ENCODE data around the gene HAVCR1.
"Not testable (repeated sequence)": the region's sequence is repeated elsewhere in the genome, so short reads cannot be mapped to it uniquely, and the experiment has no call there.

HAVCR1 gene

DNA sequence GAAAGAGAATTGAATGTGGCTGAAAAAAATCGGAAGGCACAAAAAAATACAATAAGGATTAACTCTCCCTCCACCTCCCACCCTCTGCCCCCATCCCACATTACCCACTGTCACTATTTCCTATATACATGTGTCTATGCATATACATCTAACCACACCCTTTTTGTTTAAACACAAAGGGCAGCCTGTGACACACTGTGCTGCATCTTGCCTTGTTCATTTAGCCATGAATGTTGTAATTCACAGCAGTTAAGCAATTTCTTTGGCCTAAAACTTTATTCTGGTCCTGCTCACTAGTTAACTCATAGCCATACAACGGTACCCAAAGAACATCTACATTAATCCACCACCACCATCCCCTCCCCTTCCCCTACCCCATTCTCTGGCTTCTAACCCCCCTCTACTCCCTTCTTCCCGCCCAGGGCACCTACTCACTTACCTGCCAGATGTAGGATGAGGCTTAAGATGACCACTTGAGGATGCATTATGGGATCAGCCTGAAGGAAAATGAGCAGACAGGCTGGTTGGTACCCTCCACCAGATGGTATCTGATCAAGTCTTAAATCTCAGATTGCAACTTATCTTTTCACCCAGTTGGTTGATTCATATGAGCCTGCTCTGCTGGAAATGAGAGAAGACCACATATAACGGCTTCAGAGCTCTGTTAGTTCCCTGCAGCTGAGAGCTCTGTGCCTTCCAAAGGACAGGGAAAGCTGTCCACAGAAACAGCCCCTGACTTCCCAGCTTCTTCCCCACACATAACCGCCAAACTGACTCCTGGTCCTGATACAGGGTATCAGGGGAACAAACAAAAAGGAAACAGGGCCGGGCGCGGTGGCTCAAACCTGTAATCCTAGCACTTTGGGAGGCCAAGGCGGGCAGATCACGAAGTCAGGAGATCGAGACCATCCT, 1.2 kb downstream of the HAVCR1 start:
- 100% methylated on average over 1 of the region's 11 CpGs for WGBS (ENCODE audit: extremely low coverage, insufficient coverage, low lambda C conversion rate)
- Histone ChIP-seq H3K4me1 (ENCODE audit: control insufficient read depth, low read depth, low read length) (no peaks in the 10 kb centered on the region), H2AK5ac (ENCODE audit: low read length) (no peak overlapping the region), H4K5ac (ENCODE audit: low read length) (no peak overlapping the region), H3K4me2 (ENCODE audit: low read length) (no peak overlapping the region), H2BK5ac (ENCODE audit: low read length) (no peak overlapping the region), H3K23ac (ENCODE audit: low read length) (no peak overlapping the region), H4K8ac (ENCODE audit: low read depth, low read length) (no peak overlapping the region), H3K79me2 (ENCODE audit: control insufficient read depth, insufficient read depth, low read length) (no peaks in the 10 kb centered on the region), H2BK15ac (replicated peaks; ENCODE audit: low read depth) (no peak overlapping the region), H3K79me1 (ENCODE audit: low read length) (no peaks in the 10 kb centered on the region), H3K27me3 (ENCODE audit: insufficient read depth, low read length, poor library complexity) (no peaks in the 10 kb centered on the region), H3K4me3 (ENCODE audit: low read length) (no peak overlapping the region), H3K56ac (ENCODE audit: low read length) (no peak overlapping the region), H3K27ac (ENCODE audit: low read depth, low read length) (no peak overlapping the region), H3K36me3 (ENCODE audit: control insufficient read depth, insufficient read depth, low read length) (no peaks in the 10 kb centered on the region), H3K4ac (ENCODE audit: low read depth, low read length) (no peak overlapping the region), H2BK120ac (ENCODE audit: low read depth, low read length) (no peak overlapping the region), H3K18ac (ENCODE audit: low read length) (no peak overlapping the region), H3K9ac (ENCODE audit: low read length) (no peak overlapping the region)
- no peak for DNase-seq

- no CpG with 5 or more reads among the region's 6 CpGs for WGBS (ENCODE audit: extremely low coverage, insufficient coverage, low lambda C conversion rate)
- H3K79me2 ChIP-seq (ENCODE audit: control insufficient read depth, insufficient read depth, low read length); H3K4me2 ChIP-seq (ENCODE audit: low read length); H2BK120ac ChIP-seq (ENCODE audit: low read depth, low read length); H3K56ac ChIP-seq (ENCODE audit: low read length); H3K4me1 ChIP-seq (ENCODE audit: control insufficient read depth, low read depth, low read length); H3K9ac ChIP-seq (ENCODE audit: low read length); H3K27me3 ChIP-seq (ENCODE audit: insufficient read depth, low read length, poor library complexity); H3K18ac ChIP-seq (ENCODE audit: low read length); DNase-seq; H2AK5ac ChIP-seq (ENCODE audit: low read length); H3K23ac ChIP-seq (ENCODE audit: low read length); H3K27ac ChIP-seq (ENCODE audit: low read depth, low read length); H4K8ac ChIP-seq (ENCODE audit: low read depth, low read length); H3K4ac ChIP-seq (ENCODE audit: low read depth, low read length); H2BK15ac ChIP-seq (replicated peaks; ENCODE audit: low read depth); H3K4me3 ChIP-seq (ENCODE audit: low read length); H2BK5ac ChIP-seq (ENCODE audit: low read length); H4K5ac ChIP-seq (ENCODE audit: low read length); H3K36me3 ChIP-seq (ENCODE audit: control insufficient read depth, insufficient read depth, low read length); H3K79me1 ChIP-seq (ENCODE audit: low read length): not testable (repeated sequence)
Observed at GRCh38 chr5:157056848-157057247, 2.1 kb downstream of the HAVCR1 start.

GRCh38 chr5:157051604-157052245, 7.2 kb downstream of the HAVCR1 start:
- Histone ChIP-seq H3K36me3 (ENCODE audit: control insufficient read depth, insufficient read depth, low read length) (no peaks in the 10 kb centered on the region), H3K79me2 (ENCODE audit: control insufficient read depth, insufficient read depth, low read length) (no peaks in the 10 kb centered on the region), H2AK5ac (ENCODE audit: low read length) (no peak overlapping the region), H2BK15ac (replicated peaks; ENCODE audit: low read depth) (no peak overlapping the region), H3K79me1 (ENCODE audit: low read length) (no peaks in the 10 kb centered on the region), H3K23ac (ENCODE audit: low read length) (no peak overlapping the region), H4K5ac (ENCODE audit: low read length) (no peak overlapping the region), H3K27me3 (ENCODE audit: insufficient read depth, low read length, poor library complexity) (no peaks in the 10 kb centered on the region), H3K56ac (ENCODE audit: low read length) (no peak overlapping the region), H3K4me2 (ENCODE audit: low read length) (no peak overlapping the region), H3K4me3 (ENCODE audit: low read length) (no peak overlapping the region), H3K9ac (ENCODE audit: low read length) (no peak overlapping the region), H2BK5ac (ENCODE audit: low read length) (no peak overlapping the region), H3K4ac (ENCODE audit: low read depth, low read length) (no peak overlapping the region), H4K8ac (ENCODE audit: low read depth, low read length) (no peak overlapping the region), H3K18ac (ENCODE audit: low read length) (no peak overlapping the region), H3K27ac (ENCODE audit: low read depth, low read length) (no peak overlapping the region), H3K4me1 (ENCODE audit: control insufficient read depth, low read depth, low read length) (no peaks in the 10 kb centered on the region), H2BK120ac (ENCODE audit: low read depth, low read length) (no peak overlapping the region)
- no peak for DNase-seq
- no CpG with 5 or more reads among the region's 7 CpGs for WGBS (ENCODE audit: extremely low coverage, insufficient coverage, low lambda C conversion rate)

- H3K79me1 ChIP-seq (ENCODE audit: low read length): no peaks in the 10 kb centered on the region
- H3K4me3 ChIP-seq (ENCODE audit: low read length): no peak overlapping the region
- H3K79me2 ChIP-seq (ENCODE audit: control insufficient read depth, insufficient read depth, low read length): no peaks in the 10 kb centered on the region
- H4K8ac ChIP-seq (ENCODE audit: low read depth, low read length): no peak overlapping the region
- DNase-seq: no peak
- H3K23ac ChIP-seq (ENCODE audit: low read length): no peak overlapping the region
- no peak overlapping the region for H2BK5ac ChIP-seq (ENCODE audit: low read length)
- H3K4me1 ChIP-seq (ENCODE audit: control insufficient read depth, low read depth, low read length): no peaks in the 10 kb centered on the region
- H4K5ac ChIP-seq (ENCODE audit: low read length): no peak overlapping the region
- no peak overlapping the region for H3K4me2 ChIP-seq (ENCODE audit: low read length)
- no peak overlapping the region for H3K56ac ChIP-seq (ENCODE audit: low read length)
- H3K18ac ChIP-seq (ENCODE audit: low read length): peak overlapping the region; percentile 28
- H2BK120ac ChIP-seq (ENCODE audit: low read depth, low read length): no peak overlapping the region
- no peaks in the 10 kb centered on the region for H3K36me3 ChIP-seq (ENCODE audit: control insufficient read depth, insufficient read depth, low read length)
- H3K27ac ChIP-seq (ENCODE audit: low read depth, low read length): peak overlapping the region; percentile 58
- WGBS (ENCODE audit: extremely low coverage, insufficient coverage, low lambda C conversion rate): no CpG with 5 or more reads among the region's 5 CpGs
- H2AK5ac ChIP-seq (ENCODE audit: low read length): no peak overlapping the region
- H3K9ac ChIP-seq (ENCODE audit: low read length): no peak overlapping the region
- peak overlapping the region; percentile 20 for H2BK15ac ChIP-seq (replicated peaks; ENCODE audit: low read depth)
- H3K27me3 ChIP-seq (ENCODE audit: insufficient read depth, low read length, poor library complexity): no peaks in the 10 kb centered on the region
- H3K4ac ChIP-seq (ENCODE audit: low read depth, low read length): no peak overlapping the region
Observed at GRCh38 chr5:157050050-157050449, 8.9 kb downstream of the HAVCR1 start.

- H3K4ac ChIP-seq (ENCODE audit: low read depth, low read length): peak overlapping the region; percentile 88
- no peak overlapping the region for H3K4me3 ChIP-seq (ENCODE audit: low read length)
- H2AK5ac ChIP-seq (ENCODE audit: low read length): no peak overlapping the region
- H4K5ac ChIP-seq (ENCODE audit: low read length): no peak overlapping the region
- H3K79me1 ChIP-seq (ENCODE audit: low read length): no peaks in the 10 kb centered on the region
- H3K18ac ChIP-seq (ENCODE audit: low read length): no peak overlapping the region
- no peak overlapping the region for H3K9ac ChIP-seq (ENCODE audit: low read length)
- no peak overlapping the region for H2BK5ac ChIP-seq (ENCODE audit: low read length)
- no peaks in the 10 kb centered on the region for H3K36me3 ChIP-seq (ENCODE audit: control insufficient read depth, insufficient read depth, low read length)
- no peak overlapping the region for H2BK120ac ChIP-seq (ENCODE audit: low read depth, low read length)
- no CpG with 5 or more reads among the region's 1 CpG for WGBS (ENCODE audit: extremely low coverage, insufficient coverage, low lambda C conversion rate)
- no peak overlapping the region for H3K23ac ChIP-seq (ENCODE audit: low read length)
- H3K79me2 ChIP-seq (ENCODE audit: control insufficient read depth, insufficient read depth, low read length): no peaks in the 10 kb centered on the region
- peak overlapping the region; percentile 67 for H2BK15ac ChIP-seq (replicated peaks; ENCODE audit: low read depth)
- no peak overlapping the region for H3K4me2 ChIP-seq (ENCODE audit: low read length)
- H3K27ac ChIP-seq (ENCODE audit: low read depth, low read length): peak overlapping the region; percentile 58
- H3K56ac ChIP-seq (ENCODE audit: low read length): no peak overlapping the region
- H3K4me1 ChIP-seq (ENCODE audit: control insufficient read depth, low read depth, low read length): no peaks in the 10 kb centered on the region
- H4K8ac ChIP-seq (ENCODE audit: low read depth, low read length): no peak overlapping the region
- H3K27me3 ChIP-seq (ENCODE audit: insufficient read depth, low read length, poor library complexity): no peaks in the 10 kb centered on the region
- peak; percentile 96 for DNase-seq
Observed at GRCh38 chr5:157049605-157050004, 9.3 kb downstream of the HAVCR1 start.

Data from mesendoderm (in vitro differentiated cells).